Karpas-422 (cell line): Measurements from ENCODE around the gene FSCB. TPM values are rescaled to one million over a fixed set of nuclear protein-coding genes. Genes with fewer than 3 reads are reported as not detected.
"Not testable (repeated sequence)": the region's sequence is repeated elsewhere in the genome, so short reads cannot be mapped to it uniquely, and the experiment has no call there.

Experiments
- DNase-seq: peaks from one replicate; pipeline ENCODE4 v3.0.0-alpha.2; 2015
- H2AFZ ChIP-seq: fragments of 200-600 bp; sonication (generic); 2 replicates; pipeline ENCODE4 v1.6.1; 2014; ENCODE audit warnings: antibody characterized with exemption, low read length, mixed read lengths
- H3K27ac ChIP-seq: fragments of 200-600 bp; sonication (generic); 2 replicates; pipeline ENCODE4 v1.5.1; 2014; ENCODE audit warnings: mild to moderate bottlenecking, low read length, moderate library complexity
- H3K27me3 ChIP-seq: fragments of 200-600 bp; sonication (generic); 2 replicates; pipeline ENCODE4 v1.6.1; 2014; ENCODE audit warnings: low read length, mixed read lengths
- H3K36me3 ChIP-seq: fragments of 200-600 bp; sonication (generic); 2 replicates; pipeline ENCODE4 v1.6.1; 2014; ENCODE audit warnings: low read length, mixed read lengths; ENCODE audit not compliant: insufficient read depth
- H3K4me1 ChIP-seq: fragments of 200-600 bp; sonication (generic); 2 replicates; pipeline ENCODE4 v1.6.1; 2014; ENCODE audit warnings: mild to moderate bottlenecking, low read length, mixed read lengths
- H3K4me2 ChIP-seq: fragments of 200-600 bp; sonication (generic); 2 replicates; pipeline ENCODE4 v1.6.1; 2014; ENCODE audit warnings: low read length, low read depth, mild to moderate bottlenecking; ENCODE audit not compliant: poor library complexity, severe bottlenecking
- H3K4me3 ChIP-seq: fragments of 200-600 bp; sonication (generic); 2 replicates; pipeline ENCODE4 v1.5.1; 2014; ENCODE audit warnings: mild to moderate bottlenecking, antibody characterized with exemption, low read length, mixed read lengths
- H3K79me2 ChIP-seq: fragments of 200-600 bp; sonication (generic); 2 replicates; pipeline ENCODE4 v1.6.1; 2014; ENCODE audit warnings: mild to moderate bottlenecking, low read length, mixed read lengths
- H3K9ac ChIP-seq: fragments of 200-600 bp; sonication (generic); 2 replicates; pipeline ENCODE4 v1.6.0; 2014; ENCODE audit warnings: low read length
- H3K9me2 ChIP-seq: fragments of 200-600 bp; sonication (generic), shearing (Covaris generic); replicated peaks from 2 replicates; pipeline ENCODE4 v1.6.0; 2014; ENCODE audit warnings: mild to moderate bottlenecking, low read length, moderate library complexity; ENCODE audit not compliant: insufficient read depth
- H3K9me3 ChIP-seq: fragments of 300-700, 200-600 bp; sonication (generic); 2 replicates; pipeline ENCODE4 v1.6.1; 2014; ENCODE audit warnings: low read length, mixed read lengths
- H4K20me1 ChIP-seq: fragments of 200-600 bp; sonication (generic); 2 replicates; pipeline ENCODE4 v1.6.1; 2014; ENCODE audit warnings: mild to moderate bottlenecking, antibody characterized with exemption, low read length, low read depth; ENCODE audit not compliant: insufficient read depth
- total RNA-seq: library from RNA; depleted of rRNA; stranded (reverse); fragments of >200 nt; shearing (Covaris generic); gene quantifications from 2 replicates; pipeline ENCODE4 v1.2.3, GENCODE V29; 2014; ENCODE audit warnings: low replicate concordance; rRNA removed

Gene FSCB, protein sequence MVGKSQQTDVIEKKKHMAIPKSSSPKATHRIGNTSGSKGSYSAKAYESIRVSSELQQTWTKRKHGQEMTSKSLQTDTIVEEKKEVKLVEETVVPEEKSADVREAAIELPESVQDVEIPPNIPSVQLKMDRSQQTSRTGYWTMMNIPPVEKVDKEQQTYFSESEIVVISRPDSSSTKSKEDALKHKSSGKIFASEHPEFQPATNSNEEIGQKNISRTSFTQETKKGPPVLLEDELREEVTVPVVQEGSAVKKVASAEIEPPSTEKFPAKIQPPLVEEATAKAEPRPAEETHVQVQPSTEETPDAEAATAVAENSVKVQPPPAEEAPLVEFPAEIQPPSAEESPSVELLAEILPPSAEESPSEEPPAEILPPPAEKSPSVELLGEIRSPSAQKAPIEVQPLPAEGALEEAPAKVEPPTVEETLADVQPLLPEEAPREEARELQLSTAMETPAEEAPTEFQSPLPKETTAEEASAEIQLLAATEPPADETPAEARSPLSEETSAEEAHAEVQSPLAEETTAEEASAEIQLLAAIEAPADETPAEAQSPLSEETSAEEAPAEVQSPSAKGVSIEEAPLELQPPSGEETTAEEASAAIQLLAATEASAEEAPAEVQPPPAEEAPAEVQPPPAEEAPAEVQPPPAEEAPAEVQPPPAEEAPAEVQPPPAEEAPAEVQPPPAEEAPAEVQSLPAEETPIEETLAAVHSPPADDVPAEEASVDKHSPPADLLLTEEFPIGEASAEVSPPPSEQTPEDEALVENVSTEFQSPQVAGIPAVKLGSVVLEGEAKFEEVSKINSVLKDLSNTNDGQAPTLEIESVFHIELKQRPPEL
- not detected in 2 replicates for total RNA-seq

GRCh38 chr14:44507183-44507582 is at the start of gene FSCB:
Gene FSCB (minus strand): TSS chr14:44507283. CDS start chr14:44506987, 296 bp downstream.
- Histone ChIP-seq H2AFZ (no peak within 1 kb of the TSS), H3K9me2 (no peaks in the 10 kb centered on the region), H3K27me3 (no peaks in the 10 kb centered on the region), H3K4me3 (no peak within 1 kb of the TSS), H3K79me2 (no peaks in the 10 kb centered on the region), H3K9ac (no peak within 1 kb of the TSS), H4K20me1 (no peaks in the 10 kb centered on the region), H3K9me3 (no peaks in the 10 kb centered on the region), H3K27ac (no peak within 1 kb of the TSS), H3K36me3 (no peaks in the 10 kb centered on the region), H3K4me1 (no peaks in the 10 kb centered on the region), H3K4me2 (no peak within 1 kb of the TSS)
- no peak for DNase-seq

DNA sequence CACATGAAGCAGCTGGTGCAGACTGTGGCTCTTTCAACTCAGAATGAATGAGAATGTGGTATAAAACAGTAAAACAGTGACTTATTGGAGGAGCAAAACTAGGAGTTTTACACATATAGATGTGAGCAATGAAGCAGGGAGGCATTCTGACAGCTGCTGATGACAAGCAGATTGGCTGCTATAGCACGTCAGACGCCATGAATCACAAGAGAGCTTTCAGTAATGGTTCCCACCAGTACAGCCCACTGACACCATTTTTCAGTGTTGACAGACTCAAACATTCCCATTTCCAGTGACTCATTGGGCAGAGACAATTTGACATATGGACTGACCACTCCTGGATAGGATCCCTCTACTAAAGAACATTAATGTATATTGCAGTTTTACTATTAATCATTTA is 24.6 kb upstream of the FSCB start:
- DNase-seq = no peak
- Histone ChIP-seq H3K27ac (no peak overlapping the region), H3K4me1 (peaks cover 5% of the 10 kb centered on the region), H2AFZ (no peak overlapping the region), H3K79me2 (no peaks in the 10 kb centered on the region), H3K9me3 (no peaks in the 10 kb centered on the region), H3K4me3 (no peak overlapping the region), H3K9ac (no peak overlapping the region), H3K9me2 (no peaks in the 10 kb centered on the region), H4K20me1 (no peaks in the 10 kb centered on the region), H3K36me3 (no peaks in the 10 kb centered on the region), H3K4me2 (no peak overlapping the region), H3K27me3 (peaks cover 2% of the 10 kb centered on the region; the same call in 1 of the 2 replicates)

- Histone ChIP-seq H3K4me3 (no peak overlapping the region), H4K20me1 (no peaks in the 10 kb centered on the region), H2AFZ (no peak overlapping the region), H3K9me3 (no peaks in the 10 kb centered on the region), H3K4me2 (no peak overlapping the region), H3K27ac (no peak overlapping the region), H3K9me2 (no peaks in the 10 kb centered on the region), H3K9ac (no peak overlapping the region), H3K36me3 (no peaks in the 10 kb centered on the region), H3K79me2 (no peaks in the 10 kb centered on the region), H3K27me3 (peaks cover 2% of the 10 kb centered on the region; the same call in 1 of the 2 replicates), H3K4me1 (peaks cover 5% of the 10 kb centered on the region)
- DNase-seq = no peak
Observed at GRCh38 chr14:44530475-44530874, 23.4 kb upstream of the FSCB start.

- Histone ChIP-seq H3K79me2 (no peaks in the 10 kb centered on the region), H3K27me3 (peaks cover 2% of the 10 kb centered on the region; the same call in 1 of the 2 replicates), H3K9me3 (no peaks in the 10 kb centered on the region), H2AFZ (no peak overlapping the region), H4K20me1 (no peaks in the 10 kb centered on the region), H3K9ac (no peak overlapping the region), H3K9me2 (no peaks in the 10 kb centered on the region), H3K36me3 (no peaks in the 10 kb centered on the region), H3K27ac (no peak overlapping the region), H3K4me2 (no peak overlapping the region), H3K4me3 (no peak overlapping the region), H3K4me1 (peaks cover 5% of the 10 kb centered on the region)
- no peak for DNase-seq
Observed at GRCh38 chr14:44529026-44529425, 21.9 kb upstream of the FSCB start.

GRCh38 chr14:44528180-44528579 is 21.1 kb upstream of the FSCB start:
- Histone ChIP-seq H2AFZ (no peak overlapping the region), H3K4me1 (peaks cover 5% of the 10 kb centered on the region), H3K79me2 (no peaks in the 10 kb centered on the region), H3K9me3 (no peaks in the 10 kb centered on the region), H3K9me2 (no peaks in the 10 kb centered on the region), H3K27ac (no peak overlapping the region), H4K20me1 (no peaks in the 10 kb centered on the region), H3K9ac (no peak overlapping the region), H3K4me2 (no peak overlapping the region), H3K4me3 (no peak overlapping the region), H3K27me3 (peaks cover 2% of the 10 kb centered on the region), H3K36me3 (no peaks in the 10 kb centered on the region)
- DNase-seq = no peak

DNA sequence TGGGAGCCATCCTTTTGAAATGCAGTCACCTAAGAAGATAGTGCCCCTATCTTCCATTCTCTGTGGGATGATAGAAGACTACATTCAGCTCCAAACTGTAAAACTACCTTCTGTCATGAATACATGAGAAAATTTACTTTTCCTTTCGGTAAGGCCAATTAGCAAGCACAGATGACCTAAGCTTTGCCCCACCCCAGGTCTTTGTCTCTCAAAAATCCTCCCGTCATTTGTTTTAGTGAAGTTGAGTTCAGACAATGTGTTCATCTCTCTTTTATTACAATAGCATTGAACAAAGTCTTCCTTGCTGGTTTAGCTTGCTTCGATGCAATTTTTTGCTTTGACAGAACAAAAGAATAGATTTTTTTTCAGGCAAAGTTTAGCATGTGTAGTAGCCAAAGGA is 18.2 kb upstream of the FSCB start:
- H3K4me3 ChIP-seq = no peak overlapping the region
- no peak overlapping the region for H3K4me2 ChIP-seq
- peaks cover 2% of the 10 kb centered on the region for H3K27me3 ChIP-seq
- no peak overlapping the region for H2AFZ ChIP-seq
- H3K9me2 ChIP-seq = no peaks in the 10 kb centered on the region
- no peaks in the 10 kb centered on the region for H3K9me3 ChIP-seq
- no peak for DNase-seq
- no peaks in the 10 kb centered on the region for H3K79me2 ChIP-seq
- H3K4me1 ChIP-seq = peaks cover 5% of the 10 kb centered on the region
- H3K9ac ChIP-seq = no peak overlapping the region
- H3K36me3 ChIP-seq = no peaks in the 10 kb centered on the region
- H4K20me1 ChIP-seq = no peaks in the 10 kb centered on the region
- no peak overlapping the region for H3K27ac ChIP-seq

- H3K27ac ChIP-seq, H3K4me1 ChIP-seq, H3K4me2 ChIP-seq, H2AFZ ChIP-seq, DNase-seq, H3K9ac ChIP-seq, H3K36me3 ChIP-seq, H3K4me3 ChIP-seq, H3K9me3 ChIP-seq, H3K79me2 ChIP-seq, H4K20me1 ChIP-seq, H3K27me3 ChIP-seq, H3K9me2 ChIP-seq: not testable (repeated sequence)
Observed at GRCh38 chr14:44515668-44516067, 8.6 kb upstream of the FSCB start.

DNA sequence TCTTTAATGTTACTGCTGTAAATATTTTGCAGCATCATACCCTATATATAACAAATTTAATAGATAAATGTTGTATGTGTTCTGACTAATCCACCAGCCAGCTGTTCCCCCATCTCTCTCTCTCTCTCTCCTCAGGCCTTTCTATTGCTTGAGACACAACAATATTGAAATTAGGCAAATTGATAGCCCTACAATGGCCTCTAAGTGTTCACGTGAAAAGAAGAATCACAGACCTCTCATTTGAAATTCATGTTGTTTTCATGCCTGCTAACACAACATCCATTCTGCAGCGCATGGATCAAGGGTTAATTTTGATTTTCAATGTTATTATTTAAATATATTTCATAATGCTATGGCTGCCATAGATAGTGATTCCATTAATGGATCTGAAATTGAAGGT is 1.8 kb upstream of the FSCB start:
- no peaks in the 10 kb centered on the region for H3K79me2 ChIP-seq
- no peaks in the 10 kb centered on the region for H3K27me3 ChIP-seq
- H3K4me2 ChIP-seq = no peak overlapping the region
- no peaks in the 10 kb centered on the region for H4K20me1 ChIP-seq
- no peak overlapping the region for H3K9ac ChIP-seq
- no peaks in the 10 kb centered on the region for H3K4me1 ChIP-seq
- H3K27ac ChIP-seq = no peak overlapping the region
- H3K9me2 ChIP-seq = no peaks in the 10 kb centered on the region
- no peaks in the 10 kb centered on the region for H3K36me3 ChIP-seq
- no peak overlapping the region for H2AFZ ChIP-seq
- H3K4me3 ChIP-seq = no peak overlapping the region
- DNase-seq = no peak
- no peaks in the 10 kb centered on the region for H3K9me3 ChIP-seq
